Ascending aorta (tissue), 2 donors: Measurements from ENCODE around the gene TMEM266. TPM values are rescaled to one million over a fixed set of nuclear protein-coding genes. Genes with fewer than 3 reads are reported as not detected.

Source experiments
- DNase-seq, 2 donors: peaks; one replicate each; pipeline ENCODE4 v3.0.0-alpha.2; 2019; ENCODE audit warnings: low spot score in 2 of 2
- H3K27ac ChIP-seq, 2 donors: fragments of 200-600 bp; sonication (generic); one replicate each; pipeline ENCODE4 v1.5.1; 2016 to 2017; ENCODE audit warnings: mild to moderate bottlenecking in 1 of 2
- H3K27me3 ChIP-seq: fragments of 200-600 bp; sonication (generic); one replicate; pipeline ENCODE4 v1.5.1; 2017
- H3K36me3 ChIP-seq, 2 donors: fragments of 200-600 bp; sonication (generic); one replicate each; pipeline ENCODE4 v1.5.1; 2016
- H3K4me1 ChIP-seq, 2 donors: fragments of 200-600 bp; sonication (generic); one replicate each; pipeline ENCODE4 v1.5.1; 2016 to 2017; ENCODE audit warnings: mild to moderate bottlenecking in 1 of 2
- H3K4me3 ChIP-seq, 2 donors: fragments of 200-600 bp; sonication (generic); one replicate each; pipeline ENCODE4 v1.5.1; 2016 to 2017; ENCODE audit warnings: mild to moderate bottlenecking in 1 of 2
- H3K9me3 ChIP-seq, 2 donors: fragments of 200-600 bp; sonication (generic); one replicate each; pipeline ENCODE4 v1.5.1; 2016
- intact Hi-C: fragments of 100-400 bp; cut with DNase I; formaldehyde crosslinking; loops from one replicate; pipeline ENCODE4 v1.15.1; 2023
- total RNA-seq: library from RNA; depleted of rRNA; stranded (reverse); fragments of >200 nt; gene quantifications from one replicate; pipeline ENCODE4 v1.1.0, GENCODE V29; 2016
- TF ChIP-seq, protein P1 (sequence below), 3 experiments: fragments of 200-600 bp in 2 of 3; fragments of 450-650 bp in 1 of 3; sonication (generic) in 2 of 3; IDR thresholded peaks; one replicate each; pipeline ENCODE4 v1.5.1; 2016 to 2019; ENCODE audit warnings: antibody characterized with exemption in 3 of 3, mild to moderate bottlenecking in 1 of 3, moderate library complexity in 1 of 3

TMEM266 gene
- total RNA-seq, 1 donor from 2014 or later, result not detected

DNA sequence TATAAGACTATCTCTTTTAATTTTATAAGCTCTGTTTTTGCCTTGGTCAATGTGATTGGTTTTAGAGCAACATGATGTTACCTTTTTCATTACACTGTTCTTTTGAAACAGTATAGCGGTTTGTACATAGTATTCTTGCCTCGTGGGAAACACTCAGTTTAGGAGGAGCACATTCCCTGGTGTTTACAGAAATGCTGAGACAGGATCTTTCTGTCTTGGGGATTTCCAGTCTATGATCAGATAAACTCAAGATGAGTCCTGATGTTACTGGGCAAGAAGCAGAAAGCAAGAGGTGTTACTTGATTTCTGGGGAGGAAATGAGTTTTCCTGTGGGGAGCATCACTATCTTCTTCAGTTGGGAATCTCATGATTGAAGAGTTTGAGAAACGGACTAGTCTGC, 2.5 kb downstream of the TMEM266 start:
- Histone ChIP-seq H3K9me3 (no peaks in the 10 kb centered on the region), H3K4me1 (peaks cover 4 to 10% of the 10 kb centered on the region in 2 donors), H3K36me3 (no peaks in the 10 kb centered on the region), H3K4me3 (no peak overlapping the region), H3K27ac (no peak overlapping the region), H3K27me3 (no peaks in the 10 kb centered on the region)
- intact Hi-C loops, result no loop called here
- no peak for DNase-seq
- TF ChIP-seq, protein P1, sequence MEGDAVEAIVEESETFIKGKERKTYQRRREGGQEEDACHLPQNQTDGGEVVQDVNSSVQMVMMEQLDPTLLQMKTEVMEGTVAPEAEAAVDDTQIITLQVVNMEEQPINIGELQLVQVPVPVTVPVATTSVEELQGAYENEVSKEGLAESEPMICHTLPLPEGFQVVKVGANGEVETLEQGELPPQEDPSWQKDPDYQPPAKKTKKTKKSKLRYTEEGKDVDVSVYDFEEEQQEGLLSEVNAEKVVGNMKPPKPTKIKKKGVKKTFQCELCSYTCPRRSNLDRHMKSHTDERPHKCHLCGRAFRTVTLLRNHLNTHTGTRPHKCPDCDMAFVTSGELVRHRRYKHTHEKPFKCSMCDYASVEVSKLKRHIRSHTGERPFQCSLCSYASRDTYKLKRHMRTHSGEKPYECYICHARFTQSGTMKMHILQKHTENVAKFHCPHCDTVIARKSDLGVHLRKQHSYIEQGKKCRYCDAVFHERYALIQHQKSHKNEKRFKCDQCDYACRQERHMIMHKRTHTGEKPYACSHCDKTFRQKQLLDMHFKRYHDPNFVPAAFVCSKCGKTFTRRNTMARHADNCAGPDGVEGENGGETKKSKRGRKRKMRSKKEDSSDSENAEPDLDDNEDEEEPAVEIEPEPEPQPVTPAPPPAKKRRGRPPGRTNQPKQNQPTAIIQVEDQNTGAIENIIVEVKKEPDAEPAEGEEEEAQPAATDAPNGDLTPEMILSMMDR (IDR thresholded peaks at IDR 0.05), result no peak

- Histone ChIP-seq H3K4me1 (peaks cover under 1 to 1% of the 10 kb centered on the region in 2 donors), H3K36me3 (no peaks in the 10 kb centered on the region), H3K27ac (no peak overlapping the region), H3K4me3 (no peak overlapping the region), H3K27me3 (no peaks in the 10 kb centered on the region), H3K9me3 (no peaks in the 10 kb centered on the region)
- no peak for DNase-seq
- TF ChIP-seq, protein P1 (IDR thresholded peaks at IDR 0.05), result no peak
- intact Hi-C loops, result no loop called here
These were observed 4.6 kb downstream of the TMEM266 start for GRCh38 chr15:76064375-76064774.

GRCh38 chr15:76065245-76065644, 5.5 kb downstream of the TMEM266 start:
- H3K27ac ChIP-seq, result no peak overlapping the region
- intact Hi-C loops, result no loop called here
- H3K4me3 ChIP-seq, result no peak overlapping the region
- TF ChIP-seq, protein P1 (IDR thresholded peaks at IDR 0.05), result no peak
- H3K4me1 ChIP-seq, result no peaks in the 10 kb centered on the region
- H3K36me3 ChIP-seq, result no peaks in the 10 kb centered on the region
- H3K27me3 ChIP-seq, result no peaks in the 10 kb centered on the region
- no peak for DNase-seq
- no peaks in the 10 kb centered on the region for H3K9me3 ChIP-seq

DNA sequence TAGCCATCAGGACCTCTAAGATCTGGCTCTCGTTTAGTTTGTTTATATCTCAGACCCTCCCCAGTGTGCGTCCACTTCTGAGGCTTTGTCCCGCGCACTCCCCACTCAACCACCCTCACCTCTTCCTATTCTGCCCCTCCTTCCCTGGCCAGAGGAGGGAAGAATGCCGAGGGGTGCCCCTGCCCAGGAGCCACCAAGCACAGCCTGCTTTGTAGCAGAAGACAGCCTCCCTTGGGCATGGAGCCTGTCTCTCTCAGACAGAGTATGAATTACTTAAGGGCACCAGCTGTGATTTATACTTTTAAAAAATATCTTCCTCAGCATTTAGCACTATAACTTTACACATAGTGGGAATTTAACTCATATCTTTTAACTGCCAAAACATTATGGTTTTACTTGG, 6.0 kb downstream of the TMEM266 start:
- Histone ChIP-seq H3K27ac (no peak overlapping the region), H3K36me3 (no peaks in the 10 kb centered on the region)
- intact Hi-C loops, result no loop called here

GRCh38 chr15:76070192-76070591, 10.4 kb downstream of the TMEM266 start:
- Histone ChIP-seq H3K36me3 (no peaks in the 10 kb centered on the region), H3K27ac (no peak overlapping the region), H3K27me3 (no peaks in the 10 kb centered on the region), H3K4me1 (no peaks in the 10 kb centered on the region), H3K4me3 (no peak overlapping the region), H3K9me3 (no peaks in the 10 kb centered on the region)
- TF ChIP-seq, protein P1 (IDR thresholded peaks at IDR 0.05), result no peak
- DNase-seq, result no peak
- intact Hi-C loops, result no loop called here

More for the DNA sequence above, 6.0 kb downstream of the TMEM266 start:
- H3K9me3 ChIP-seq, result no peaks in the 10 kb centered on the region
- no peaks in the 10 kb centered on the region for H3K4me1 ChIP-seq
- H3K27me3 ChIP-seq, result no peaks in the 10 kb centered on the region
- TF ChIP-seq, protein P1 (IDR thresholded peaks at IDR 0.05), result no peak
- DNase-seq, result no peak
- no peak overlapping the region for H3K4me3 ChIP-seq
